ENCODE results near the gene EYA4. TPM values are rescaled to one million over a fixed set of nuclear protein-coding genes. Genes with fewer than 3 reads are reported as not detected.

The EYA4 gene
- polyA plus RNA-seq, 4 donors, result 9.3 to 19.3 (median 17.9) TPM

- DNase-seq (ENCODE audit: low read depth in 4 of 4, low spot score in 3 of 4), result no peak
These were observed 36.9 kb downstream of the EYA4 start for GRCh38 chr6:133277900-133278545.

- DNase-seq (ENCODE audit: low read depth in 4 of 4, low spot score in 3 of 4), result no peak
These were observed 45.6 kb downstream of the EYA4 start for GRCh38 chr6:133286765-133287164.

DNA sequence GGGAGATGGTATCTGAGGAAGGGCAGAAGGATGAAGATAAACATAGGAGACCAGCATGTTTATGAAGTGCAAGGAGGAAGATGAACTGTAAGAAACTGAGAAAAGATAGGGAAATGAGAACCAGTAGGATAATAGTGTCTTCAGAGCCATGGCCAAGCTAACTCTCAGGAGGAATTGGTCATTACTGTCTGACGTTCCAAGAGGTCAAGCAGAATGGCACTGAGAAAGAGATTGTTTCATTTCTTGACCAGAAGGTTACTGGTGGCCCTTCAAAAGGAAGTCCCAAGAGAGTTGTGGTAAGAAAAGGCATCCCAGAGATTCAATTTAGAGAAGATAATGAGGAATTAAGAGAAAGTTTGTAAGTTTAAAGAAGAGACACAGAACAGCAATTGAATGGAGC lies 47.5 kb downstream of the EYA4 start:
- DNase-seq (ENCODE audit: low read depth in 4 of 4, low spot score in 3 of 4), result no peak

DNA sequence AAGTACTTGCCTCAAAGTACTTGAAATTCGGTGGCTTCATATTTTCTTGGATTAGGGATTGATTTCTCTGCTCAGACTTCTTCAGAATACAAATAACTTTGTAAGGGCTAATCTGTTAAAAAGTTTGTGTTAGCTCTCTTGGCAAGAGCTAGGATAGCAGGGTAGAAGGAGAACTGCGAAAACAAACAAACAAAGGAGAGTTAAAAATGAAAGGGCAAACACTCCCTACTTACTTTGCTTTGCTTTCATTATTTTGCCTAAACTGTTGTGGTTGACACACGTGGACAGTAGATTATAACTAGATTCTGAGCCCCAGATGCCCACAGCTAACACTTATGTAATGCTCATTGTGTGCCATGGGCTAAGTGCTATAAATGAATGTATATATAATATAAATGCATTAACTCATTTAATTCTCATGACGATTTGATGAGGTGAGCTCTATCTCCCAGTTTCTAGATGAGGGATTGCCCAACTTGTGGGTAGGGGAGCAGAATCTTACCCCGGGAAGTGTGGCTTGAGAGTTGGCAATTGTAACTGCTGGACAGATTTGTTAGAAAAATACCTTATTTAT lies 48.7 kb downstream of the EYA4 start:
- no peak for DNase-seq (ENCODE audit: low read depth in 4 of 4, low spot score in 3 of 4)

DNA sequence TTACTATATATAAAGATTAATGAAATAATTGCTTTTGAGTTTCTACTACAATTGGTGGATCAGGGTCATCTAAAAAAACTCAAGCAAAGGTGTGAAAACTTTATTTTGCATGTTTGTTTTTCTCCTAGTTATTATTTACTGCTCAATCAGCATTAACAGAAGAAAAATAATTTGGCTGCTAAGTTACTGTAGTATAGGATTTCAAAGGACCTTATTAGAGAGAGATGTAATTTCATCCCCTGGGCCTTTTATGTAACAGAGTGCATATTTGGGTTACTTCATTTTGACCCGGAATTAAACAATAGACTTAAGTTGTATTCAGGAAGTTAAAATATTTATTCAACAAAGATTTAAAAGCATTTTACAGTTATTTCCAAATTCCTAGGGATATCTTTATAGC lies 49.8 kb downstream of the EYA4 start:
- DNase-seq (ENCODE audit: low read depth in 4 of 4, low spot score in 3 of 4), result no peak

- no peak for DNase-seq (ENCODE audit: low read depth in 4 of 4, low spot score in 3 of 4)
These were observed 50.5 kb downstream of the EYA4 start for GRCh38 chr6:133291671-133292070.

DNA sequence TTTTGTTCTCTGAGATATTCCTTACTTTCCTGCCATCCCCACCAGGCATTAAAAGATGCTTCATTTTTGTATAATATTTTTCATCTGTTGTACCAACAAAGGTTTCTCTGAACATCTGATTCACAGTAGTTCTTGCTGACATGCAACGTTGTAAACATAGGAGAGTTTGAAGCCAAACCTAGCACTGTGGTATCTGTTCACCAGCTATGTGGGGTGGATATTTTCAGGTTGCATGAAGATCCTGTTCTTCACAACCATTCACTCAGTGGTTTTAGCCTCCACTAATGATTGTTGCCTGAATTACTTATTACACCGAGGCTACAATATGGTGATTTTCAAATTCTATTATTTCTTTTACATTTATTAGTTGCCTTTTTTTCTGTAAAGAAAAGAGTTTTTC lies 56.5 kb downstream of the EYA4 start:
- no peak for DNase-seq (ENCODE audit: low read depth in 4 of 4, low spot score in 3 of 4)

GRCh38 chr6:133298335-133298734 lies 57.2 kb downstream of the EYA4 start:
- no peak for DNase-seq (ENCODE audit: low read depth in 4 of 4, low spot score in 3 of 4)

DNA sequence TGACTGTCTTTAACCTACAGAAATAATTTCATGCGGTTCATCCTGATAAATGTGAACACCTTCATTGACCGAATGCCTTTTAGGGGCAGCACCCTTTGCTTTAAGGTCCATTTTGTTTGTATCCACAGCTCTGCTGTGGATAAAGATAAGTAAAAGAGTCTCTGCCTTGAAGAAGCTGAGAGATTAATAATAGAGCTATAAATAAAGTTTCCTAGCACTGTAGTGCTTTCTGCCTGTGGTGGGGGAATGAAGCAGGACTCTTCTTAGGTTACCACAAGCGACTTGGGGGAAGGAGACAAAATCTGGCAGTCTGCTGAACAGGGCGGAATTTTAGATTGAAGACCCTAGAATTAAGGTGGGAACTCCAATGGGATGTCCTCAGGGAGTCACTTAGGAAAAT lies 57.6 kb downstream of the EYA4 start:
- no peak for DNase-seq (ENCODE audit: low read depth in 4 of 4, low spot score in 3 of 4)

GRCh38 chr6:133300896-133301295 lies 59.7 kb downstream of the EYA4 start:
- DNase-seq (ENCODE audit: low read depth in 4 of 4, low spot score in 3 of 4), result no peak

- DNase-seq (ENCODE audit: low read depth in 4 of 4, low spot score in 3 of 4), result no peak
These were observed 60.7 kb downstream of the EYA4 start for GRCh38 chr6:133301835-133302234.

- DNase-seq (ENCODE audit: low read depth in 4 of 4, low spot score in 3 of 4), result no peak
These were observed 65.8 kb downstream of the EYA4 start for GRCh38 chr6:133306931-133307330.

DNA sequence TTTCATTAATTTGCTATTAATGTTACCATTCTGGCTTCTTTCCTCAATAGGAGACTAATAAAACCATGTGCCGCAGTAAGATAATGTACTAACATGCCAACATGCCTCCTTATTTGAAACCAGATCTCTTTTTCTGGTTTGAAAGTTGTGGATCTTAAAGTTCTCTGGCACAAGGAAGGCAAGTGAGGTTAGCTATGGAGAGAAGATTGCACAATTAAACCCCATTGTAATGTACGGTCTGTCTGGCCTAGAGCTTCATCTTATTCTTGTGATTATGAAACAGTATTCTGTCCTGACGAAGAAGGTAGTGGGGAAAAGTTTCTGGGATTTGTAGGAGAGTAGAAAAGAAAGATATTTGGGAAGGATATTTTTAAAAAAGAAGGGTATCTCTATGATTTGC lies 68.4 kb downstream of the EYA4 start:
- no peak for DNase-seq (ENCODE audit: low read depth in 4 of 4, low spot score in 3 of 4)

DNA sequence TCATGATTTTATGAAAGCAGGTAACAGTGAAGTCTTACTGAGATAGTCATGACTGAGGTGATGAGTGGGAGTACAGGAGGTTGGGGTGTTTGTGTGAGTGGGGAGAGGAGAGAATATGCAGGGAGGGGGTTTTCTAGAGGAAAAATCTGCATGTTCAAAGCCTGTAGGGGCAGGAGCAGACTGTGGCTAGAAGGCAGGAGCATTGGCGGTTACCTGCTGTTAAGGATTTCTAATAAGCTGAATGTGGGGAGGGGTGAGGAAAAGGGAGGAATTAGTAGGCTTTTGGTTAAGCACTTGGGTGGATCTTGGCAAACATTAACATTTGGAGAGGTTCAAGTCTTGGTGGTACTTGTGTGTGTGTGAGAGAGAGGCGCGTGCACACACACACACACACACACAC lies 70.8 kb downstream of the EYA4 start:
- DNase-seq (ENCODE audit: low read depth in 4 of 4, low spot score in 3 of 4), result no peak

DNA sequence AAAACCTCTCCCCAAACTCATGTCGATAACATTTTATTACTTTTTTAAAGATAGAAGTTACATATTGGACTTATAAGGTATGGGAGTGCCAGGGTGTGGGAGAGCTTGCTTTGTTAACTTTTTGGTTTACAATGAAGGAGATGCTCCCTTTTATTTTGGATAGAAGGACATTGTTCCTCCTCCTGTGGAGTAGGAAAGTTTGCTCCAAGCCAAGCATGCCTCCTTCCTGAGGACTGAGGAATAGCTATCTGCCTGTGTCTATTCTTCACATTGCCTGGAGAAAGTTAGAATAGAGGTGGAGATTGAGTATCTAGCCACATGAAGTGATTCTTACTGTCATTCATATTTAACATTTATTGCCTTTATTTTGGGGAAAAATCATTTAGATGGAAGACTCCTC lies 71.9 kb downstream of the EYA4 start:
- DNase-seq (ENCODE audit: low read depth in 4 of 4, low spot score in 3 of 4), result no peak

DNA sequence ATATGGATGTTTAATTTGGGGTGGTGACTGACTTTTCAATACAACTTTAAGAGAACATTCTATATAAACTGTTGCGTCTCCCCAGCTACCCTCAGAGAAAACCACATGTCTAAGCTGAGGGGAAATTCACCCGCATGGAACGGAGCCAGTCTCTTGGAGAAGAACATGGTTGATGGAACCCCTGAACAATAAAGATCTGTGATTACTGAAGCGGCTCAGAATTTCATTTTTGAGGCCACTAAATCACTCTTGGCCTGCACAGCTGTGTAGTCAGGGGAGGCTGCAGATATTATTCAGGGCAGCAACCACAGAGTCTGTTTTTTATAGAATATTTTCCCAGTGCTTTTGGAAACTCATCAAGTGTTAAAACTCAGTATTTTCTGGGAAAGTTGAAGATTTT lies 73.8 kb downstream of the EYA4 start:
- no peak for DNase-seq (ENCODE audit: low read depth in 4 of 4, low spot score in 3 of 4)

GRCh38 chr6:133315811-133316210 lies 74.7 kb downstream of the EYA4 start:
- DNase-seq (ENCODE audit: low read depth in 4 of 4, low spot score in 3 of 4), result no peak

- DNase-seq (ENCODE audit: low read depth in 4 of 4, low spot score in 3 of 4), result no peak
These were observed 76.5 kb downstream of the EYA4 start for GRCh38 chr6:133317704-133318103.

DNA sequence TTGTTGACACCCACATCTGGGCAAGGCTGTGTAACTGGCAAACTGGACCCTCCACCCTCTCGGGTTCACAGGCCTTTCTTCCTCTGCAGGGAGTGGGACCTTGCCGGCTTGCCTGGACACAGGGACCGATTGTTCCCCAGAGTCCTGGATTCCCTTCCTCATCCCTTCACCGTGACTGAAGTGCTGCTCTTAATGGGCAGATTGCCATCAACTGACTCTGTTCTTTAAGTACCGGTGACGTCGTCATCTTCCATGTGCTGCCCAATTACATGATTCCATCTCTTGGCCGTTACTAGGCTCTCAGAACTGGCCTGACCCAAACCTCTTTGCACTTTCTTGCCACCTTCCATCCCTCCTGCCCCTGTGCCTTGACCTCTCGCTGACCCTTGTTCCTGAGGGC lies 85.4 kb downstream of the EYA4 start:
- DNase-seq (ENCODE audit: low read depth in 4 of 4, low spot score in 3 of 4), result no peak

DNA sequence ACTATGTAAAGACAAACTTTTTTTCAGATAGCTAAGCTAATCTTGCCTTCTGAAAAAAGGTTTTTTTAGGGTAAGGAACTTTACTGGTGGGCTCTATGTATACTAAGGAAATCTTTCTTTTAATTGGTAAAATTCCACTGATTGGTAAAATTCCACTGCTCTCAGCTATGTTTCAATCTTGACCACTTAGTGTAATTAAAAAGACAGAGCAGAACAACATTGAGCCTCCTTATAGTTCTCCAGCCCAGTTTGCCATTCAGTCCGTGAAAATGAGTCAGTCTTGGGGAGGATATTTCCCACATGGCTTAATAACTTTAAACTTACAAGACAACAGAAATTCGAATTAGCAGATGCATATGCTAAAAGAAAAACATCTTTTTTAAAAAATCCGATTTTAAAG lies 92.7 kb downstream of the EYA4 start:
- DNase-seq (ENCODE audit: low read depth in 4 of 4, low spot score in 3 of 4), result no peak

GRCh38 chr6:133337308-133337707 lies 96.2 kb downstream of the EYA4 start:
- no peak for DNase-seq (ENCODE audit: low read depth in 4 of 4, low spot score in 3 of 4)

DNA sequence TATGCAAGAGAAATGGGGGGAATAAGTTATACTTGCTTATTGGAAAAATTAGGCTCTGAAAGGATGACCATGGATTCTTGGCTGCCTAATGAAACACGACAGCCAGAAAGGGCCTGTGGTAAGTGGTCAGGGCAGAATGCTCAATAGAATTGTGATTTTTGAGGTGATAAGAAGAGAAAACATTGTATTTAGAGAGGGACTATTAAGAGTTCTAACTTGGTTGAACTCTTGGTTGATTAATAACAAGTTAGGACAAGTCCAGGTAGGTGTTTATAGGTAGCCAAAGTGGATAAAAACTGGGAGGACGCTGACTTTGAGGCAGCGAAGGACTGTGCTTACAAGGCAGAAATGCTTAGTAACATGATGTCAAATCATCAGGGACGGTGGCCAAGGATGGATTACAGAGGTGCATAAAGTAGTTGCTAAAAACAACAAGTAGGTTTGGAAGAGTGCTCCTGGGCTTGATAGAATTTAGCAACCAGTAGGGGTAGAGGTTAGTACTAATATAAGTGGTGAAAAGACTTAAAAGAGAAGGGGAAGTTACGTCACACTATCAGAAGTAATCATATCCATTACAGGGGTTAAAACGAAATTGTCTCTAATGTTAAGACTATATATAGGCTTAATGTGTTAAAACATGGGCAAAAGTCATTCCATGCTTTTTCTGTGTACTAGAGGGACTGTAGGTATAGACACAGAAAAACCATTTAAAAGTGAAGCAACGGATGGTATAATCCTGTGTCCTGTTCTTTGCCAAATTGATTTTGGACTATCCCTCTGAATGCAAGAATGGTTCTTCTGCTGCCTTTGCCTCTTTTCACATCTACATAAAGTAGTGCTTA lies 98.6 kb downstream of the EYA4 start:
- no peak for DNase-seq (ENCODE audit: low read depth in 4 of 4, low spot score in 3 of 4)

Measured in right renal pelvis (tissue), 4 donors.